ENCODE data around the gene INPP5K. TPM values are rescaled to one million over a fixed set of nuclear protein-coding genes. Genes with fewer than 3 reads are reported as not detected.

INPP5K gene
- total and polyA plus RNA-seq, 2 donors, result 20.6 to 46.7 TPM

- Histone ChIP-seq H3K4me1 (ENCODE audit: control insufficient read depth in 2 of 2, insufficient read depth in 2 of 2, low read length in 2 of 2) (peaks cover 4 to 22% of the 10 kb centered on the region in 2 donors), H3K4me3 (ENCODE audit: low read length in 2 of 2) (no peak overlapping the region), H3K27me3 (ENCODE audit: control insufficient read depth in 2 of 2, insufficient read depth in 1 of 2, low read length in 1 of 2) (peaks cover 0 to 5% of the 10 kb centered on the region in 2 donors), H3K27ac (ENCODE audit: low read depth in 1 of 2, low read length in 1 of 2) (no peak overlapping the region), H3K36me3 (ENCODE audit: control insufficient read depth in 2 of 2, insufficient read depth in 2 of 2, low read length in 1 of 2) (peaks cover 11 to 21% of the 10 kb centered on the region in 2 donors), H3K9me3 (ENCODE audit: control insufficient read depth in 2 of 2, insufficient read depth in 1 of 2, low read length in 1 of 2) (no peaks in the 10 kb centered on the region)
- DNase-seq (ENCODE audit: low read depth in 6 of 9, low spot score in 9 of 9), result no peak
- 97% methylated on average over 22 of the region's 22 CpGs for WGBS
Measured at GRCh38 chr17:1560101-1560857, 43.9 kb upstream of the INPP5K start.

- 92% methylated on average over 10 of the region's 10 CpGs for WGBS
- DNase-seq (ENCODE audit: low read depth in 6 of 9, low spot score in 9 of 9), result no peak
- peaks cover 11 to 30% of the 10 kb centered on the region in 2 donors for H3K36me3 ChIP-seq (ENCODE audit: control insufficient read depth in 2 of 2, insufficient read depth in 2 of 2, low read length in 1 of 2)
- H3K27ac ChIP-seq (ENCODE audit: low read depth in 1 of 2, low read length in 1 of 2), result no peak overlapping the region
- peaks cover 0 to 5% of the 10 kb centered on the region in 2 donors for H3K27me3 ChIP-seq (ENCODE audit: control insufficient read depth in 2 of 2, insufficient read depth in 1 of 2, low read length in 1 of 2)
- H3K4me3 ChIP-seq (ENCODE audit: low read length in 2 of 2), result no peak overlapping the region
- H3K4me1 ChIP-seq (ENCODE audit: control insufficient read depth in 2 of 2, insufficient read depth in 2 of 2, low read length in 2 of 2), result peaks cover 4 to 24% of the 10 kb centered on the region in 2 donors
- H3K9me3 ChIP-seq (ENCODE audit: control insufficient read depth in 2 of 2, insufficient read depth in 1 of 2, low read length in 1 of 2), result no peaks in the 10 kb centered on the region
Measured at GRCh38 chr17:1559047-1560043, 42.9 kb upstream of the INPP5K start.

- Histone ChIP-seq H3K27me3 (ENCODE audit: control insufficient read depth in 2 of 2, insufficient read depth in 1 of 2, low read length in 1 of 2) (peaks cover 0 to 5% of the 10 kb centered on the region in 2 donors), H3K4me1 (ENCODE audit: control insufficient read depth in 2 of 2, insufficient read depth in 2 of 2, low read length in 2 of 2) (peaks cover 4 to 24% of the 10 kb centered on the region in 2 donors), H3K36me3 (ENCODE audit: control insufficient read depth in 2 of 2, insufficient read depth in 2 of 2, low read length in 1 of 2) (peaks cover 12 to 35% of the 10 kb centered on the region in 2 donors), H3K4me3 (ENCODE audit: low read length in 2 of 2) (no peak overlapping the region), H3K27ac (ENCODE audit: low read depth in 1 of 2, low read length in 1 of 2) (no peak overlapping the region), H3K9me3 (ENCODE audit: control insufficient read depth in 2 of 2, insufficient read depth in 1 of 2, low read length in 1 of 2) (no peaks in the 10 kb centered on the region)
- WGBS, result 90% methylated on average over 3 of the region's 3 CpGs
- DNase-seq (ENCODE audit: low read depth in 6 of 9, low spot score in 9 of 9), result no peak
Measured at GRCh38 chr17:1558401-1558800, 42.0 kb upstream of the INPP5K start.

GRCh38 chr17:1557355-1558095 is 41.1 kb upstream of the INPP5K start:
- no peak for DNase-seq (ENCODE audit: low read depth in 6 of 9, low spot score in 9 of 9)
- Histone ChIP-seq H3K4me1 (ENCODE audit: control insufficient read depth in 2 of 2, insufficient read depth in 2 of 2, low read length in 2 of 2) (peaks cover 4 to 18% of the 10 kb centered on the region in 2 donors), H3K9me3 (ENCODE audit: control insufficient read depth in 2 of 2, insufficient read depth in 1 of 2, low read length in 1 of 2) (no peaks in the 10 kb centered on the region), H3K27ac (ENCODE audit: low read depth in 1 of 2, low read length in 1 of 2) (no peak overlapping the region), H3K27me3 (ENCODE audit: control insufficient read depth in 2 of 2, insufficient read depth in 1 of 2, low read length in 1 of 2) (peaks cover 0 to 5% of the 10 kb centered on the region in 2 donors), H3K4me3 (ENCODE audit: low read length in 2 of 2) (no peak overlapping the region), H3K36me3 (ENCODE audit: control insufficient read depth in 2 of 2, insufficient read depth in 2 of 2, low read length in 1 of 2) (peaks cover 19 to 40% of the 10 kb centered on the region in 2 donors)
- 95% methylated on average over 22 of the region's 22 CpGs for WGBS

- H3K4me1 ChIP-seq (ENCODE audit: control insufficient read depth in 2 of 2, insufficient read depth in 2 of 2, low read length in 2 of 2), result peaks cover 0 to 9% of the 10 kb centered on the region in 2 donors
- H3K36me3 ChIP-seq (ENCODE audit: control insufficient read depth in 2 of 2, insufficient read depth in 2 of 2, low read length in 1 of 2), result peaks cover 28 to 54% of the 10 kb centered on the region in 2 donors
- H3K27me3 ChIP-seq (ENCODE audit: control insufficient read depth in 2 of 2, insufficient read depth in 1 of 2, low read length in 1 of 2), result no peaks in the 10 kb centered on the region
- WGBS, result 78% methylated on average over 15 of the region's 15 CpGs
- no peak overlapping the region for H3K27ac ChIP-seq (ENCODE audit: low read depth in 1 of 2, low read length in 1 of 2)
- no peak overlapping the region for H3K4me3 ChIP-seq (ENCODE audit: low read length in 2 of 2)
- no peaks in the 10 kb centered on the region for H3K9me3 ChIP-seq (ENCODE audit: control insufficient read depth in 2 of 2, insufficient read depth in 1 of 2, low read length in 1 of 2)
- DNase-seq (ENCODE audit: low read depth in 6 of 9, low spot score in 9 of 9), result peak in 1 of 9 donors; percentile 31
Measured at GRCh38 chr17:1555651-1556471, 39.4 kb upstream of the INPP5K start.

GRCh38 chr17:1554751-1555540 is 38.5 kb upstream of the INPP5K start:
- WGBS, result 97% methylated on average over 9 of the region's 9 CpGs
- DNase-seq (ENCODE audit: low read depth in 6 of 9, low spot score in 9 of 9), result no peak
- Histone ChIP-seq H3K36me3 (ENCODE audit: control insufficient read depth in 2 of 2, insufficient read depth in 2 of 2, low read length in 1 of 2) (peaks cover 37 to 62% of the 10 kb centered on the region in 2 donors), H3K4me1 (ENCODE audit: control insufficient read depth in 2 of 2, insufficient read depth in 2 of 2, low read length in 2 of 2) (peaks cover 0 to 6% of the 10 kb centered on the region in 2 donors), H3K4me3 (ENCODE audit: low read length in 2 of 2) (no peak overlapping the region), H3K27ac (ENCODE audit: low read depth in 1 of 2, low read length in 1 of 2) (peak overlapping the region in 1 of 2 donors; percentile 5), H3K27me3 (ENCODE audit: control insufficient read depth in 2 of 2, insufficient read depth in 1 of 2, low read length in 1 of 2) (no peaks in the 10 kb centered on the region), H3K9me3 (ENCODE audit: control insufficient read depth in 2 of 2, insufficient read depth in 1 of 2, low read length in 1 of 2) (no peaks in the 10 kb centered on the region)

GRCh38 chr17:1553354-1554266 is 37.2 kb upstream of the INPP5K start:
- H3K4me3 ChIP-seq (ENCODE audit: low read length in 2 of 2), result no peak overlapping the region
- no peak for DNase-seq (ENCODE audit: low read depth in 6 of 9, low spot score in 9 of 9)
- peaks cover 0 to 6% of the 10 kb centered on the region in 2 donors for H3K4me1 ChIP-seq (ENCODE audit: control insufficient read depth in 2 of 2, insufficient read depth in 2 of 2, low read length in 2 of 2)
- H3K36me3 ChIP-seq (ENCODE audit: control insufficient read depth in 2 of 2, insufficient read depth in 2 of 2, low read length in 1 of 2), result peaks cover 42 to 68% of the 10 kb centered on the region in 2 donors
- H3K27me3 ChIP-seq (ENCODE audit: control insufficient read depth in 2 of 2, insufficient read depth in 1 of 2, low read length in 1 of 2), result no peaks in the 10 kb centered on the region
- WGBS, result 98% methylated on average over 12 of the region's 12 CpGs
- no peak overlapping the region for H3K27ac ChIP-seq (ENCODE audit: low read depth in 1 of 2, low read length in 1 of 2)
- H3K9me3 ChIP-seq (ENCODE audit: control insufficient read depth in 2 of 2, insufficient read depth in 1 of 2, low read length in 1 of 2), result no peaks in the 10 kb centered on the region

All from thymus (tissue), 11 donors.